RWPE2 (cell line): ENCODE measurements around the gene ZBTB20.

Experiments used
- ATAC-seq: fragments of 200-7000 bp; cut with Tn5 transposase; 3 replicates; pipeline ENCODE4 v1.9.1; 2021; ENCODE audit warnings: low read depth
- DNase-seq: peaks from one replicate; pipeline ENCODE4 v3.0.0-alpha.2; 2020; ENCODE audit warnings: low spot score
- H3K27ac ChIP-seq: fragments of 450-650 bp; 2 replicates; pipeline ENCODE4 v1.5.1; 2017; ENCODE audit warnings: mild to moderate bottlenecking; ENCODE audit not compliant: poor library complexity, severe bottlenecking
- H3K27me3 ChIP-seq: fragments of 250-450 bp; sonication (Bioruptor Pico); 2 replicates; pipeline ENCODE4 v1.5.1; 2021; ENCODE audit warnings: mild to moderate bottlenecking, moderate library complexity; ENCODE audit not compliant: insufficient read depth, poor library complexity, severe bottlenecking
- H3K36me3 ChIP-seq: fragments of 250-450 bp; sonication (Bioruptor Pico); 2 replicates; pipeline ENCODE4 v1.5.1; 2020; ENCODE audit warnings: low read depth, mild to moderate bottlenecking, moderate library complexity
- H3K4me1 ChIP-seq: fragments of 250-450 bp; sonication (Bioruptor Pico); 2 replicates; pipeline ENCODE4 v1.5.1; 2021; ENCODE audit warnings: mild to moderate bottlenecking, moderate library complexity; ENCODE audit not compliant: insufficient read depth, poor library complexity, severe bottlenecking
- H3K4me3 ChIP-seq: fragments of 250-450 bp; sonication (Bioruptor Pico); 2 replicates; pipeline ENCODE4 v1.5.1; 2021; ENCODE audit warnings: mild to moderate bottlenecking, moderate library complexity; ENCODE audit not compliant: severe bottlenecking
- H3K9me3 ChIP-seq: fragments of 250-450 bp; sonication (Bioruptor Pico); 2 replicates; pipeline ENCODE4 v1.5.1; 2021; ENCODE audit warnings: mild to moderate bottlenecking, moderate library complexity; ENCODE audit not compliant: severe bottlenecking
- CTCF ChIP-seq: fragments of 450-650 bp; IDR thresholded peaks from one replicate; pipeline ENCODE4 v1.5.1; 2017; ENCODE audit warnings: mild to moderate bottlenecking, moderate library complexity; ENCODE audit not compliant: poor library complexity, severe bottlenecking

The ZBTB20 gene

GRCh38 chr3:114803042-114803695 lies 343.9 kb downstream of the ZBTB20 start:
- DNase-seq: no peak
- H3K27me3 ChIP-seq: no peaks in the 10 kb centered on the region
- H3K4me3 ChIP-seq: no peak overlapping the region
- H3K9me3 ChIP-seq: no peaks in the 10 kb centered on the region
- H3K4me1 ChIP-seq: no peaks in the 10 kb centered on the region
- H3K27ac ChIP-seq: no peak overlapping the region
- no peak for TF ChIP-seq CTCF
- ATAC-seq: no peak
- H3K36me3 ChIP-seq: no peaks in the 10 kb centered on the region

GRCh38 chr3:114800272-114801031 lies 346.6 kb downstream of the ZBTB20 start:
- H3K27me3 ChIP-seq: no peaks in the 10 kb centered on the region
- ATAC-seq (no peak), DNase-seq (no peak)
- H3K4me1 ChIP-seq: no peaks in the 10 kb centered on the region
- no peak overlapping the region for H3K4me3 ChIP-seq
- H3K9me3 ChIP-seq: no peaks in the 10 kb centered on the region
- no peak for TF ChIP-seq CTCF
- H3K27ac ChIP-seq: no peak overlapping the region
- no peaks in the 10 kb centered on the region for H3K36me3 ChIP-seq

GRCh38 chr3:114799816-114800215 lies 347.3 kb downstream of the ZBTB20 start:
- H3K4me1 ChIP-seq: no peaks in the 10 kb centered on the region
- no peaks in the 10 kb centered on the region for H3K27me3 ChIP-seq
- H3K9me3 ChIP-seq: no peaks in the 10 kb centered on the region
- no peak for ATAC-seq
- no peak overlapping the region for H3K27ac ChIP-seq
- TF ChIP-seq CTCF: no peak
- H3K36me3 ChIP-seq: no peaks in the 10 kb centered on the region
- DNase-seq: no peak
- no peak overlapping the region for H3K4me3 ChIP-seq

- no peak for ATAC-seq
- no peak for TF ChIP-seq CTCF
- no peak overlapping the region for H3K4me3 ChIP-seq
- no peak for DNase-seq
- H3K9me3 ChIP-seq: no peaks in the 10 kb centered on the region
- no peaks in the 10 kb centered on the region for H3K27me3 ChIP-seq
- H3K36me3 ChIP-seq: no peaks in the 10 kb centered on the region
- no peak overlapping the region for H3K27ac ChIP-seq
- no peaks in the 10 kb centered on the region for H3K4me1 ChIP-seq
Measured at GRCh38 chr3:114796796-114797195, 350.3 kb downstream of the ZBTB20 start.
